Ascending aorta (tissue), 2 donors: ENCODE measurements around the gene ANKRD53. TPM values are rescaled to one million over a fixed set of nuclear protein-coding genes. Genes with fewer than 3 reads are reported as not detected.
A peak's percentile ranks its signal among the peaks of the same experiment; 100 is the strongest.

Source experiments
- DNase-seq, 2 donors: peaks; one replicate each; pipeline ENCODE4 v3.0.0-alpha.2; 2019; ENCODE audit warnings: low spot score in 2 of 2
- H3K27ac ChIP-seq, 2 donors: fragments of 200-600 bp; sonication (generic); one replicate each; pipeline ENCODE4 v1.5.1; 2016 to 2017; ENCODE audit warnings: mild to moderate bottlenecking in 1 of 2
- H3K27me3 ChIP-seq: fragments of 200-600 bp; sonication (generic); one replicate; pipeline ENCODE4 v1.5.1; 2017
- H3K36me3 ChIP-seq, 2 donors: fragments of 200-600 bp; sonication (generic); one replicate each; pipeline ENCODE4 v1.5.1; 2016
- H3K4me1 ChIP-seq, 2 donors: fragments of 200-600 bp; sonication (generic); one replicate each; pipeline ENCODE4 v1.5.1; 2016 to 2017; ENCODE audit warnings: mild to moderate bottlenecking in 1 of 2
- H3K4me3 ChIP-seq, 2 donors: fragments of 200-600 bp; sonication (generic); one replicate each; pipeline ENCODE4 v1.5.1; 2016 to 2017; ENCODE audit warnings: mild to moderate bottlenecking in 1 of 2
- H3K9me3 ChIP-seq, 2 donors: fragments of 200-600 bp; sonication (generic); one replicate each; pipeline ENCODE4 v1.5.1; 2016
- CTCF ChIP-seq, 3 experiments: fragments of 200-600 bp in 2 of 3; fragments of 450-650 bp in 1 of 3; sonication (generic) in 2 of 3; IDR thresholded peaks; one replicate each; pipeline ENCODE4 v1.5.1; 2016 to 2019; ENCODE audit warnings: antibody characterized with exemption in 3 of 3, mild to moderate bottlenecking in 1 of 3, moderate library complexity in 1 of 3
- intact Hi-C: fragments of 100-400 bp; cut with DNase I; formaldehyde crosslinking; loops from one replicate; pipeline ENCODE4 v1.15.1; 2023
- total RNA-seq: library from RNA; depleted of rRNA; stranded (reverse); fragments of >200 nt; gene quantifications from one replicate; pipeline ENCODE4 v1.1.0, GENCODE V29; 2016

The ANKRD53 gene
- total RNA-seq, 1 donor from 2014 or later: 1.4 TPM

GRCh38 chr2:70939001-70939838, 39.2 kb upstream of the ANKRD53 start:
- no peak for DNase-seq
- no peaks in the 10 kb centered on the region for H3K9me3 ChIP-seq
- H3K36me3 ChIP-seq: no peaks in the 10 kb centered on the region
- H3K27me3 ChIP-seq: no peaks in the 10 kb centered on the region
- intact Hi-C loops: no loop called here
- no peaks in the 10 kb centered on the region for H3K4me1 ChIP-seq
- no peak for TF ChIP-seq CTCF (IDR thresholded peaks at IDR 0.05)
- no peak overlapping the region for H3K4me3 ChIP-seq
- H3K27ac ChIP-seq: no peak overlapping the region

- no peak for DNase-seq
- intact Hi-C loops: no loop called here
- no peak overlapping the region for H3K27ac ChIP-seq
- H3K4me3 ChIP-seq: no peak overlapping the region
- H3K27me3 ChIP-seq: no peaks in the 10 kb centered on the region
- H3K9me3 ChIP-seq: no peaks in the 10 kb centered on the region
- no peaks in the 10 kb centered on the region for H3K4me1 ChIP-seq
- H3K36me3 ChIP-seq: no peaks in the 10 kb centered on the region
- TF ChIP-seq CTCF (IDR thresholded peaks at IDR 0.05): no peak
Observed at GRCh38 chr2:70939839-70940580, 38.4 kb upstream of the ANKRD53 start.

- no peaks in the 10 kb centered on the region for H3K4me1 ChIP-seq
- no peaks in the 10 kb centered on the region for H3K27me3 ChIP-seq
- intact Hi-C loops: no loop called here
- no peaks in the 10 kb centered on the region for H3K36me3 ChIP-seq
- DNase-seq: no peak
- no peak for TF ChIP-seq CTCF (IDR thresholded peaks at IDR 0.05)
- no peak overlapping the region for H3K4me3 ChIP-seq
- H3K9me3 ChIP-seq: no peaks in the 10 kb centered on the region
- no peak overlapping the region for H3K27ac ChIP-seq
Observed at GRCh38 chr2:70941186-70941585, 37.2 kb upstream of the ANKRD53 start.

GRCh38 chr2:70941701-70942100, 36.7 kb upstream of the ANKRD53 start:
- Histone ChIP-seq H3K36me3 (no peaks in the 10 kb centered on the region), H3K27ac (no peak overlapping the region), H3K27me3 (no peaks in the 10 kb centered on the region), H3K4me3 (no peak overlapping the region), H3K4me1 (no peaks in the 10 kb centered on the region), H3K9me3 (no peaks in the 10 kb centered on the region)
- DNase-seq: peak in 1 of 2 donors; percentile 16
- intact Hi-C loops: no loop called here
- TF ChIP-seq CTCF (IDR thresholded peaks at IDR 0.05): no peak

- Histone ChIP-seq H3K36me3 (no peaks in the 10 kb centered on the region), H3K27me3 (no peaks in the 10 kb centered on the region), H3K27ac (no peak overlapping the region), H3K4me3 (no peak overlapping the region), H3K9me3 (no peaks in the 10 kb centered on the region), H3K4me1 (no peaks in the 10 kb centered on the region)
- TF ChIP-seq CTCF (IDR thresholded peaks at IDR 0.05): no peak
- intact Hi-C loops: no loop called here
- DNase-seq: peak in 1 of 2 donors; percentile 46
Observed at GRCh38 chr2:70942396-70943204, 35.8 kb upstream of the ANKRD53 start.
